Upper lobe of left lung (tissue), 4 donors: ENCODE measurements around the gene SLC15A2.
"Not testable (repeated sequence)": the region's sequence is repeated elsewhere in the genome, so short reads cannot be mapped to it uniquely, and the experiment has no call there.

ENCODE experiments used
- CTCF ChIP-seq, 6 experiments: fragments of 450-650 bp in 4 of 6; fragments of 200-600 bp in 2 of 6; sonication (generic) in 2 of 6; IDR thresholded peaks; one replicate each; pipeline ENCODE4 v1.5.1; 2016 to 2019; ENCODE audit warnings: antibody characterized with exemption in 6 of 6
- POLR2AphosphoS5 ChIP-seq, 2 donors: sonication (generic); formaldehyde crosslinking; IDR thresholded peaks; one replicate each; pipeline ENCODE4 v1.5.1; 2017; ENCODE audit warnings: antibody characterized with exemption in 2 of 2

GRCh38 chr3:121938141-121938855, 44.1 kb downstream of the SLC15A2 start:
- TF ChIP-seq CTCF, POLR2AphosphoS5 (IDR thresholded peaks at IDR 0.05): not testable (repeated sequence)
